RWPE1 (cell line): ENCODE data around the gene DYRK1B.

ENCODE experiments used
- CTCF ChIA-PET: fragments of 350-600 bp; sonication (Branson Sonifier 250); formaldehyde crosslinking; extraction: SDS; loops from one replicate; lab custom pipeline; 2021; lab: Yijun Ruan, JAX
- POLR2A ChIA-PET: fragments of 400-600 bp; formaldehyde crosslinking; extraction: SDS; loops from one replicate; lab custom pipeline; 2020; ENCODE audit warnings: antibody characterized with exemption; ENCODE audit not compliant: low non-redundant PET; lab: Yijun Ruan, JAX
- DNase-seq: peaks from one replicate; pipeline ENCODE4 v3.0.0; 2012; ENCODE audit warnings: low spot score
- H3K27ac ChIP-seq: fragments of 450-650 bp; 2 replicates; pipeline ENCODE4 v1.5.1; 2017
- CTCF ChIP-seq: fragments of 450-650 bp; conservative IDR thresholded peaks from 2 replicates; pipeline ENCODE4 v1.5.1; 2017; ENCODE audit warnings: low read depth, mild to moderate bottlenecking

DYRK1B gene

GRCh38 chr19:39826311-39826945 is 7.5 kb downstream of the DYRK1B start:
- ChIA-PET CTCF (no interaction called here), POLR2A (interaction anchor here (0.7 kb wide), 1 partner anchor 1703 kb away, joined by 6 read pairs; no protein-coding TSS in a partner anchor)
- H3K27ac ChIP-seq: peak overlapping the region; percentile 72
- no peak for TF ChIP-seq CTCF
- no peak for DNase-seq

- POLR2A ChIA-PET: interaction anchor here (0.7 kb wide), 1 partner anchor 9 kb away, joined by 3 read pairs; no protein-coding TSS in a partner anchor
- CTCF ChIA-PET: no interaction called here
- H3K27ac ChIP-seq: peak overlapping the region; percentile 72
- no peak for DNase-seq
- TF ChIP-seq CTCF: no peak
These were observed 8.4 kb downstream of the DYRK1B start for GRCh38 chr19:39825531-39826076.

GRCh38 chr19:39825093-39825463 is 8.9 kb downstream of the DYRK1B start:
- no peak for TF ChIP-seq CTCF
- no peak for DNase-seq
- POLR2A ChIA-PET: interaction anchor here (0.6 to 0.7 kb wide), 2 partner anchors 9 to 16 kb away, joined by 3 read pairs; no protein-coding TSS in a partner anchor
- H3K27ac ChIP-seq: peak overlapping the region; percentile 72
- CTCF ChIA-PET: no interaction called here

GRCh38 chr19:39824143-39825092 is 9.5 kb downstream of the DYRK1B start:
- no peak for TF ChIP-seq CTCF
- peak; percentile 88 for DNase-seq
- H3K27ac ChIP-seq: peak overlapping the region; percentile 72
- ChIA-PET CTCF (no interaction called here), POLR2A (interaction anchor here (0.6 kb wide), 1 partner anchor 16 kb away, joined by 3 read pairs; no protein-coding TSS in a partner anchor)

GRCh38 chr19:39823686-39824085 is 10.3 kb downstream of the DYRK1B start:
- POLR2A ChIA-PET: no interaction called here
- CTCF ChIA-PET: no interaction called here
- H3K27ac ChIP-seq: peak overlapping the region; percentile 72
- DNase-seq: no peak
- TF ChIP-seq CTCF: no peak

- ChIA-PET POLR2A (no interaction called here), CTCF (no interaction called here)
- no peak for DNase-seq
- TF ChIP-seq CTCF: no peak
- no peak overlapping the region for H3K27ac ChIP-seq
These were observed 13.3 kb downstream of the DYRK1B start for GRCh38 chr19:39820696-39821095.
